KMS-11 (cell line): ENCODE measurements around the gene ZNF76.
"Not testable (repeated sequence)": the region's sequence is repeated elsewhere in the genome, so short reads cannot be mapped to it uniquely, and the experiment has no call there.

ENCODE experiments used
- H2AFZ ChIP-seq: fragments of 200-600 bp; sonication (generic); 2 replicates; pipeline ENCODE4 v1.6.1; 2016; ENCODE audit warnings: antibody characterized with exemption, mixed run types, low read depth
- H3K27ac ChIP-seq: fragments of 200-600 bp; sonication (generic); 2 replicates; pipeline ENCODE4 v1.6.1; 2016; ENCODE audit warnings: mild to moderate bottlenecking, mixed run types
- H3K27me3 ChIP-seq: fragments of 200-600 bp; sonication (generic); 2 replicates; pipeline ENCODE4 v1.6.1; 2017; ENCODE audit warnings: mild to moderate bottlenecking, low read depth, mixed run types, moderate library complexity; ENCODE audit not compliant: insufficient read depth
- H3K36me3 ChIP-seq: fragments of 200-600 bp; sonication (generic); 2 replicates; pipeline ENCODE4 v1.6.1; 2017; ENCODE audit warnings: mild to moderate bottlenecking, mixed run types; ENCODE audit not compliant: insufficient read depth
- H3K4me1 ChIP-seq: fragments of 200-600 bp; sonication (generic); 2 replicates; pipeline ENCODE4 v1.6.1; 2016; ENCODE audit warnings: mild to moderate bottlenecking, low read depth, mixed run types; ENCODE audit not compliant: poor library complexity, severe bottlenecking
- H3K4me2 ChIP-seq: fragments of 200-600 bp; sonication (generic); 2 replicates; pipeline ENCODE4 v1.7.0; 2016; ENCODE audit warnings: mild to moderate bottlenecking, mixed run types
- H3K4me3 ChIP-seq: fragments of 200-600 bp; sonication (generic); IDR thresholded peaks from 2 replicates; pipeline ENCODE4 v1.6.1; 2017; ENCODE audit warnings: low read depth, low read length, mixed read lengths; ENCODE audit not compliant: insufficient read depth
- H3K79me2 ChIP-seq: fragments of 200-600 bp; sonication (generic); 2 replicates; pipeline ENCODE4 v1.6.1; 2016; ENCODE audit warnings: low read depth, mixed run types; ENCODE audit not compliant: insufficient read depth
- H3K9ac ChIP-seq: fragments of 200-600 bp; sonication (generic); 2 replicates; pipeline ENCODE4 v1.6.1; 2016; ENCODE audit warnings: mild to moderate bottlenecking, mixed run types
- H4K20me1 ChIP-seq: fragments of 200-600 bp; sonication (generic); 2 replicates; pipeline ENCODE4 v1.6.1; 2016; ENCODE audit warnings: mild to moderate bottlenecking, mixed run types; ENCODE audit not compliant: insufficient read depth
- CTCF ChIP-seq: fragments of 200-600 bp; sonication (generic); conservative IDR thresholded peaks from 2 replicates; pipeline ENCODE4 v1.6.1; 2017; ENCODE audit warnings: low read depth, mild to moderate bottlenecking, antibody characterized with exemption, low read length, moderate library complexity, mixed read lengths

The ZNF76 gene

GRCh38 chr6:35304299-35304698, 44.8 kb downstream of the ZNF76 start:
- Histone ChIP-seq H4K20me1 (no peaks in the 10 kb centered on the region), H2AFZ (no peak overlapping the region), H3K36me3 (no peaks in the 10 kb centered on the region), H3K27me3 (no peaks in the 10 kb centered on the region), H3K4me1 (peaks cover 66% of the 10 kb centered on the region), H3K27ac (peak overlapping the region; percentile 92), H3K9ac (no peak overlapping the region), H3K4me2 (peak overlapping the region; percentile 95), H3K4me3 (no peak overlapping the region), H3K79me2 (peaks cover 43% of the 10 kb centered on the region)
- no peak for TF ChIP-seq CTCF

GRCh38 chr6:35305117-35305516, 45.6 kb downstream of the ZNF76 start:
- H3K36me3 ChIP-seq = no peaks in the 10 kb centered on the region
- H4K20me1 ChIP-seq = no peaks in the 10 kb centered on the region
- H3K27ac ChIP-seq = peak overlapping the region; percentile 92; the same call in 1 of the 2 replicates
- H3K79me2 ChIP-seq = peaks cover 35% of the 10 kb centered on the region; the same call in 1 of the 2 replicates
- peaks cover 58% of the 10 kb centered on the region for H3K4me1 ChIP-seq
- H3K4me2 ChIP-seq = peak overlapping the region; percentile 95; the same call in 1 of the 2 replicates
- H3K27me3 ChIP-seq = no peaks in the 10 kb centered on the region
- H3K9ac ChIP-seq = no peak overlapping the region
- TF ChIP-seq CTCF = no peak
- H2AFZ ChIP-seq = no peak overlapping the region
- H3K4me3 ChIP-seq = no peak overlapping the region

GRCh38 chr6:35307138-35307537, 47.6 kb downstream of the ZNF76 start:
- not testable (repeated sequence) for H4K20me1 ChIP-seq, H3K4me2 ChIP-seq, H3K4me3 ChIP-seq, H3K27ac ChIP-seq, H2AFZ ChIP-seq, H3K27me3 ChIP-seq, H3K9ac ChIP-seq, H3K36me3 ChIP-seq
- H3K79me2 ChIP-seq = peaks cover 22% of the 10 kb centered on the region; the same call in 1 of the 2 replicates
- peaks cover 38% of the 10 kb centered on the region for H3K4me1 ChIP-seq

- H3K27me3 ChIP-seq, H3K4me2 ChIP-seq, H2AFZ ChIP-seq, H3K4me3 ChIP-seq, H3K36me3 ChIP-seq, H3K9ac ChIP-seq, H4K20me1 ChIP-seq, H3K27ac ChIP-seq: not testable (repeated sequence)
- peaks cover 16% of the 10 kb centered on the region; the same call in 1 of the 2 replicates for H3K79me2 ChIP-seq
- H3K4me1 ChIP-seq = peaks cover 25% of the 10 kb centered on the region
These were observed 49.0 kb downstream of the ZNF76 start for GRCh38 chr6:35308543-35308942.

GRCh38 chr6:35309611-35310264, 50.2 kb downstream of the ZNF76 start:
- Histone ChIP-seq H3K27ac (no peak overlapping the region), H3K4me1 (peaks cover 13% of the 10 kb centered on the region), H3K4me2 (no peak overlapping the region), H3K79me2 (peaks cover 5% of the 10 kb centered on the region; the same call in 1 of the 2 replicates), H4K20me1 (no peaks in the 10 kb centered on the region), H3K36me3 (no peaks in the 10 kb centered on the region), H3K4me3 (no peak overlapping the region), H3K9ac (no peak overlapping the region), H3K27me3 (no peaks in the 10 kb centered on the region), H2AFZ (no peak overlapping the region)
- no peak for TF ChIP-seq CTCF
